ENCODE measurements around the gene KTI12.
"Not testable (repeated sequence)": the region's sequence is repeated elsewhere in the genome, so short reads cannot be mapped to it uniquely, and the experiment has no call there.

KTI12 gene, protein sequence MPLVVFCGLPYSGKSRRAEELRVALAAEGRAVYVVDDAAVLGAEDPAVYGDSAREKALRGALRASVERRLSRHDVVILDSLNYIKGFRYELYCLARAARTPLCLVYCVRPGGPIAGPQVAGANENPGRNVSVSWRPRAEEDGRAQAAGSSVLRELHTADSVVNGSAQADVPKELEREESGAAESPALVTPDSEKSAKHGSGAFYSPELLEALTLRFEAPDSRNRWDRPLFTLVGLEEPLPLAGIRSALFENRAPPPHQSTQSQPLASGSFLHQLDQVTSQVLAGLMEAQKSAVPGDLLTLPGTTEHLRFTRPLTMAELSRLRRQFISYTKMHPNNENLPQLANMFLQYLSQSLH

DNA sequence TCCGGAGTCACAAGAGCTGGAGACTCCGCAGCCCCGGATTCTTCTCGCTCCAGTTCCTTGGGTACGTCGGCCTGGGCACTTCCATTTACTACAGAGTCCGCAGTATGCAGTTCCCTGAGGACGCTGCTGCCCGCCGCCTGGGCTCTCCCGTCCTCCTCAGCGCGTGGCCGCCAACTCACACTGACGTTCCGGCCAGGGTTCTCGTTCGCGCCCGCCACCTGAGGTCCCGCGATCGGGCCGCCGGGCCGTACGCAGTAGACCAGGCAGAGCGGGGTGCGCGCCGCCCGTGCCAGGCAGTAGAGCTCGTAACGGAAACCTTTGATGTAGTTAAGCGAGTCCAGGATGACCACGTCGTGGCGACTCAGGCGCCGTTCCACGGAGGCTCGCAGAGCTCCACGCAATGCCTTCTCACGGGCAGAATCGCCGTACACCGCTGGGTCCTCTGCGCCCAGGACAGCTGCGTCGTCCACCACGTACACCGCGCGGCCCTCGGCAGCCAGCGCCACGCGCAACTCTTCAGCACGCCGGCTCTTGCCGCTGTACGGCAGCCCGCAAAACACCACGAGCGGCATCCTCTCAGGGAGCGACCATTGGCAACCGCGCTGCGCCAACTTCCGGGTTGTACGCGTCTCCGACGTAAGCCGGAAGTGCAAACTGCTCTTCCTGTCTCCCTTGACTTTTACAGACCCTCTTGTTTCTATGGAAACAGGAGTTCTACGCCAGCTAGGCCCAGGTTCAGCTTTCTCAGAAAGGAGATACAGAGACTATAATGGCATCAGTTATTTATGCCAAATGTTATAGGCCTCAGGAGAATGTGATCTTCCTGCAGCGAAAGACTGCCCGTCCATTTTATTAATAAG lies at the start of gene KTI12:
Gene KTI12 (minus strand): TSS at position 621 of the 860 bp plus-strand sequence. CDS start 49 bp downstream, at position 572.
- peak; percentile 59 for DNase-seq

DNA sequence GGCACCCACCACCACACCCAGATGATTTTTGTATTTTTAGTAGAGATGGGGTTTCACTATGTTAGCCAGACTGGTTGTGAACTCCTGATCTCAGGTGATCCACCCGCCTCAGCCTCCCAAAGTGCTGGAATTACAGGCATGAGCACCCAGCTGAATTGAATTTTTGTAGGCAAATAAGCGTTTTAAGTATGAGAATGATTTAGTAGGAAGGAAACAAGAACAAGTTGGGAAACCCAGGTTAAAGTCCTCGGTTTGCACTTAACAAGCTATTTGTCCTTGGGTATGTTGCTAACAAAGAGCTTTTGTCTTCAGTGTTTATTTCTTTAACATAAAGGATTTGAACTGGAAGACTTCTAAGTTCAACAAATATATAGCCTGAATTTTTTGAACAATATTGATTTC lies 46.4 kb upstream of the KTI12 start:
- DNase-seq, result no peak

DNA sequence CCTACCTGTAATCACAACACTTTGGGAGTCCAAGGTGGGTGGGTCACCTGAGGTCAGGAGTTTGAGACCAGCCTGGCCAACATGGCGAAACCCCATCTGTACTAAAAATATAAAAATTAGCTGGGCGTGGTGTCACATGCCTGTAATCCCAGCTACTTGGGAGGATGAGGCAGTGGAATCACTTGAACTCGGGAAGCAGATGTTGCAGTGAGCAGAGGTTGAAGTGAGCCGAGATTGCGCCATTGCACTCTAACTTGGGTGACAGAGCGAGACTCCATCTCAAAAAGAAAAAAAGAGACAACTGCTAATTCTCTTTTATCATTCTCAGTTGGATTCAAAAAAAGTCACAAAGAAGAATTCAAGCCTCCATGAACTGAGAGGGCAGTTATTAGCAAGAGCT lies 43.7 kb upstream of the KTI12 start:
- not testable (repeated sequence) for DNase-seq

DNA sequence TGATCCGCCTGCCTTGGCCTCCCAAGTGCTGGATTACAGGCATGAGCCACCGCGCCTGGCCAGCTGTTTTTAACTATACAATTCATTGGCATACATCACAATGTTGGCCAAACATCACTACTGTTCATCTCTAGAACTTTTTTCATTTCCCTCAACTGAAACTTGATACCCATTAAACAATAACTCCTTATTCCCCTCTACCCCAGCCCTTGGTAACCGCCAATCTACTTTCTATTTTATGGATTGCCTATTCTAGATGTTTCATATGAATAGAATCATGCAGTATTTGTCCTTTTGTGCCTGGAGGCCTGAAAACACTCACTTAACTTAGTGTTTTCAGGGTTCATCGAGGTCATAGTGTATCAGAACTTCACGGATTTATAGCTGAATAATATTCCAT lies 38.7 kb upstream of the KTI12 start:
- DNase-seq, result no peak

DNA sequence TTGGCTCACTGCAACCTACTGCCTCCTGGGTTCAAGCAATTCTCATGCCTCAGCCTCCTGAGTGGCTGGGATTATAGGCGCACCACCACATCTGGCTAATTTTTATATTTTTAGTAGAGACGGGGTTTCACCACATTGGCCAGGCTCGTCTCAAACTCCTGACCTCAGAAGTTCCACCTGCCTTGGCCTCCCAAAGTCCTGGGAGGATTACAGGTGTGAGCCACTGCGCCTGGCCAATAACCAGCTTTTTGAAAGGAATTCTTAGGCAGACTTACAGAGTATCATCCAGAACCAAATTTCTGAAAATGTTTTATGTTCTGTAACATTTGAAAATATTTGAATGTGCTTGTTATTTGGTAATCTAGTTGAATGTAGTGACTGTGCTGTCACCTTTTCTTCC lies 37.1 kb upstream of the KTI12 start:
- DNase-seq, result no peak

DNA sequence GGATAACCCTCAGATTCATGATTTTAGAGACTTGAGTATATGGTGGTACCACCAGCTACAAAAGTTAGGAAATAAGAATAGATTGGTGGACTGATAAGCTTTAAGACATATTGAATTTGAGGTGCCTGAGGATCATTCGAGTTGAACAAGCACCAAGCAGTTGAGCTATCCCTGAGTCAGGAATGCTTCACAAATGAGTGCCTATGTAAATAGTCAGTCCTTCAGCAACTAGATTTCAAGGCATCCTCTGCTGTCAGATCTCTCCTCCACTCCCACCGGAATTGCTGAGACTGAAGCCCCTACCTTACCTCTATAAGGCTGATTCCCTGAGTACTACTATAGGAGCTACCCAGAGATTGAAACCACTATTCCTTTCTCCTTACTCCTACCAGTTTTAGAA lies 29.6 kb upstream of the KTI12 start:
- DNase-seq, result no peak

DNA sequence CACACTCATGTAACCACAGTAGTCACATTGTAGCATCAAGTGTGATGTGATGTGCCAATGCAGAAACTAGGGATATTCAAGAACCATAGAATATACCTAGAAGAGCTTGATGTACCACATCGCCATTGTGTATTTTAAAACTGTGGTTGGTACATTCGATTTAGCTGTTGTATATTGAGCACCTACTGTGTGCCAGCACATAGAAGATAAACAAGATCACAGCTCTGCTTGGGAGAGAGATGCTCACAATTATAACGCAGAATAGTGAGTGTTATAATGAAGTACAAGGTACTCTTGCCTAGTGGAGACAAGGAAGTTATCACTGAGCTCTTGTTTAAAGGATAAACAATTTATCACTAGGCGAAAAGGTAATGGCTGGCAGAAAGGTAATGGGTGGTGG lies 27.2 kb upstream of the KTI12 start:
- no peak for DNase-seq

DNA sequence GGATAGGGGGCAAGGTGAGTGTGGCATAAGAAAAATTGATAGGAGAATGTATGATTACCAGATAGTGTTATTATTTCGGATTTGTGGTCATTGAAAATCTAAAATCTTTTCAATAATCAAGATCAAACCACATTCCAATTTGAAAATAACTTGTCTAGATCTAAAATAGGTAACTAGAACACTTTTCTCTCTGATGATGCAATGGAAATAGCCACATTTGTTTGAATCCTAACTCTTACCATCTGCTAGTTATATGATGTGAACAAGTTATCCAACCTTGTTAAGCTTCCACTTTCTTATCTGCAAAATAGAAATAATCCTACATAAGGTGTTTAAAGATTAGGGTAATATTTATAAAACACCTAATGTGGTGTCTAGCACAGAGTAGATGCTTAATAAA lies 26.3 kb upstream of the KTI12 start:
- DNase-seq, result no peak

DNA sequence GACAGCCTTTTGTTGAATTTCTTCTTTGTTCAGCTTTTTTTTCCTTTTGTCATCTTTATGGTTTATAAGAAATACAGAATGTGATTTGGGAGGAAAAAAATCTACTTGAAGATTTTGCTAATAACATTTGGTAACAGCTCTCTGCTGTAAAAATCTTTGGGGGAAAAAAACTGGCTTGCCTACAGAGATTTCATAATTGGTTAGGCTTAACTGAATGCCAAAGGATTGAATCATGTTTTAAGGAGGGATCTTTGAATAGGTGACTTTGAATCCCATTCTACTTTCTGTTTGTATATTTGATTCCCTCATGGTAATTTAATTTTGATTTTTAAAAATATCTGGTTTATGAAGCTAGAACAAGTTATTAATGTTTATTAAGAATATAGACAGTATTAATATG lies 25.7 kb upstream of the KTI12 start:
- no peak for DNase-seq

DNA sequence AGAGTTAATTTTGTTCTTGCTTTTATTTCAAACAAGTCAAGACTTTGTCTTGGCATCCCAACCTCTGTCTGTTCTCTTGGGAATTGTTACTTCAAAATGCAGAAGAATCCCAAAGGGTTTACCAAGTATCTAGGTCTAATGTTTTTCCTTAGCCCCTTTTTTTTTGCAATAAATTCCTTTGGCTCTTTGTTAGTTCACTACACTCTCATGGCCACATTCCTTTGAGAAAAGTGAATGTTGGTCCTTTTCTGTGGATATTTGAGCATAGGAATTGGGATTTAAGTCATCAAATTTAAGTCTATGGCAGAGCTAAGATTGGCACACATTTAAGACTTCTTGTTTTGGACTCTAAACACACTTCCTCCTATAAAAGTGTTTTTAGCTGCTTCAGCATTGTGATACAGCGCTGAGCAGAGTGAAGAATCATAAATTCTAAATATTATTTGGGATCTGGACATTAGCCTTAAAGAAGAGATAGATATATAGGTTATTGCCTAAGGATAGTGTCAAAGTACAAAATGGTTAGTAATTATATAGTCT lies 24.3 kb upstream of the KTI12 start:
- no peak for DNase-seq

DNA sequence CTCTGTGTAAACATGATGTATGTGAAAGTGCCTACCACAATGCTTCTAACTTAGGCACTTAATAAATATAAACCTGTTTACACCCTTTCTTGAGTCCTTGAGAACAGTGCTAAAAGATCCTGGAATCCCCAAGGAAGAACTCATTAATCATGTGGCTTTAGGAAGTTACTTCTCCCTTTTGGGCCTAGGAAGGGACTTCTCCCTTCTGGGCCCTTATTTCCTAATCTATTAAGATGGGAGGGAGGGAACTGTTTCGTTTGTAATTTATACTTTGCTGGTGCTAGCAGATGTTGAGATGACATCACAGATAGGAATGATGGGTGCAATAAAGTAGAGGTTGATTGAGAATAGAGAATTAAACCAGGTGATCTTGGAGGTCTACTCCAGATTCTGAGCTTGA lies 23.6 kb upstream of the KTI12 start:
- DNase-seq, result no peak

DNA sequence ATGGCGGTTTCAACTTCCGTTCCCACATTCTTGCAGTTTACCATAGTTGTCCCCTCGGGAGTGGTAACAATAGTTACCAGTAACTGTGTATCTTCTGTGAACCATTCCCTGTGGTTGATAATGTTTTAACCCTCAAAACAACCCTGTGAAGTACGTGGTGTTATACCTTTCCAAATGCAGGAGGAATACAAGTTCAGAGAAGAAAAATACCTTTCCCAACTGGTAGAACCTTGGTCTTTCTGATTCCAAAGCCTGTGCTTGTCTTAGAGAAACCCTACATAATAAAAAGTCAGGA lies 23.3 kb upstream of the KTI12 start:
- no peak for DNase-seq

DNA sequence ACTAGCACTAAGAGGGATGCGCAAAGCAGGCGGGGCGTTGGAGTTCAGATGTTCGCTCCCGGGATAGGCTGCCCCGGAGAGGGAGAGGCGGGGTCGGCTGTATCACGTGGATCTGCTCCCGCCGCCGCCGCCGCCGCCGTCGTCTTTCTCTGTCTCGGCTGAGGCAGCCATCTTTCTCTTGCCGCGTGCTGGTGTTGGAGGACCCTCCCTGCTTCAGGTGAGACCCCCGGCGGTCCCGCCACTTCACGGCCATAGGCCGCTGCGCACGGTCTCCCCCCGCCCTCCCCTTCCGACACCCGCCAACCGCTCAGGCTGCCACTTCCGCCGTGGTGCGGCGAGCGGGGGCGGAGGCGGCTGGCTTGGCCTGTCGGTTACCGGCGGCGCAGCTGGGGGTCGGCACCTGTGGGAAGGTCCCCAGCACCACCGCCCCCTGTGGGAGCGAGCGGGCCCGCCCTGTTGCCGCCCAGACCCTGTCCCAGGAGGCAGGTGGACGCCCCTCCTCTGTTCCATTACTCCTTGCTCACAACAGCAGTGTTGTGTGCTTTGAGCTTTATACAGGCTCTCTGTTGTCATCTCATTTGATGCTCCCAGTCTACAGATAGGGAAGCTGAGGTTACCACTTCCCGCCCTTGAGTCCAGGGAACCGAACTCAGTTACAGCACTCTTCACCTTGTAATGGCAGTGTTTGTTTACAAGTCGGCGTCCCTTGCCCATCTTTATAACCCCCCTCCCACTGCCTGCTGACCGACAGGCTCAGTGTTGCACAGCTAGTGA lies 22.7 kb upstream of the KTI12 start, which contains the start of gene BTF3L4:
Gene BTF3L4 (plus strand): TSS at position 133 of the 774 bp plus-strand sequence. CDS start 3,553 bp downstream, outside the sequence.
- DNase-seq, result peak; percentile 69

DNA sequence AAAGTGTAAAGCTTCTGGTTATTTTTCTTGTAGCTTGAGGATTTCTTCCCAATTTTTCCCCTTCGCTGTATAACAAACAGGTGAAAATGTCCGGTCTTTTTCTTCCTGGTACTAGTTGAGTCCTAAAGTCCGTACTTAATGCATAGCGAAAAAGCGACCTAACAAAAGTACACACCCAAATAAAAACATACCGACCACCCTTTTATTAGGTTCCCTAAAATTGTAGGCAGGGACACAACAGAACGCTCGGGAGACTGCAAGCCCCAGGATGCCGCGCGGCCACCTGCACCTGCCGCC lies 22.2 kb upstream of the KTI12 start:
- no peak for DNase-seq

DNA sequence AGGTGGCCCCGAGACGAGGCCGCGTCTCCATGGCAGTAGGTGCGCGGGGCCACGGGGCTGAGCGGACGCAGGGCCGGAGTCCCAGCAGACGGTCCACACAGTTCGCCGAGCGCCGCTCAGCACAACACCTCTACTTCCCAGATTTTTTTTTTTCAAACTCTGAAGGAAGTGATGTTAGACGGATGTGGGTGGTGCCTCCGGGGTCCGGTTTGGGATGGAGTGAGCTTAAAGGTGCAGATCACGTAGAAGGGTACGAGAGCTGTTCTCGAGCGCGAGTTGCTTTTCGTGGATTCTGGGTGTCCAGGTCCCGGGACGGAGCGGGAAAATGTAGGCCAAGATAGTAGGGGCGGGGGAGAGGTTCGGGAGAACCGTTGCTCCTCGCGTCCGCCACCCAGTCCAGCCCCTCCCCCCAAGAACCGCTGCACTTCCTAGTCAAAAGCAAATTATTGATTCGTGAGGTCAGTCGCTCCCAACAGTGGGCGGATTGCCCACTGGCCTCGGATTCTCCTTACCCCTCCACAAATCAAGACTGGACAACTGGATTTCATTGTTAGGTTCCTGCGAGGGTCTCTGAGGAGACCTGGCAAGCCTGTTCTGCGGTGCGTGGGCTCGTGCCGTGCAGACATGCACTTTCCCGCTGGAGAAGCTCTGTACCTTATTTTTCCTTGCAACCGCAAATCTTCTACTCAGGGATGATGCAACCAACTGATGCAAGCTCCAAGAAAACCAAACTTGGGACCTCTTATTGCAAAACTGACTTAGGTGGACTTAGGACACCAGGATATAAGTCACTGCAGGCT lies 21.7 kb upstream of the KTI12 start, which contains the start of gene TXNDC12:
Gene TXNDC12 (minus strand): TSS at position 126 of the 800 bp plus-strand sequence. CDS start 95 bp downstream, at position 31.
- peak; percentile 28 for DNase-seq

DNA sequence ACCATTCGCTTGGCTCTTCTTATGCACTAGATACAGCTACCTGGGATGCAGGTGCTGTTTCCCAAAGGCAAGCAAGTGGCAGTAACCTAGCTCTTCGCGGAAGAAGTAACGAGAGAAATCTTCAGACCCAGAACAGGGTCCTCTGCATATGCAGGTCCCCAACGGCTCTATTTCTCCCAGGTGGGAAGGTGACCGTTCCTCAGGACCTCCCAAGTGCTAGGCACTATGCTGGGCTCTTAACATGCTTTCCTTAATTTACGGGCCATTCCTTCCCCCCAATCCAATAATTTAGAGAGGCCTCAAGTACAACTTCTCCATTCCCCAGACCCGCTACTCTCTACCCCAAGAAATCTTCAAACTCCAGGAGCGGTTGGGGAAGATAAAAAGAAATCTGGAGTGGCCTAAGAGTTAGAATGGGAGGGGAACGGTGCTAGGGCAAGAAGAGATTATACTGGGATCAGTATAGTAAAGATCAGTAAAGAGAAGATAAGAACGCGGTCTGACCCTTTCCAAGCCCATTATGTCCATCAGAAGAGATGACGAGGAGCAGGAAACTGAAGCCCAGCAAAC lies 21.0 kb upstream of the KTI12 start:
- DNase-seq, result no peak

DNA sequence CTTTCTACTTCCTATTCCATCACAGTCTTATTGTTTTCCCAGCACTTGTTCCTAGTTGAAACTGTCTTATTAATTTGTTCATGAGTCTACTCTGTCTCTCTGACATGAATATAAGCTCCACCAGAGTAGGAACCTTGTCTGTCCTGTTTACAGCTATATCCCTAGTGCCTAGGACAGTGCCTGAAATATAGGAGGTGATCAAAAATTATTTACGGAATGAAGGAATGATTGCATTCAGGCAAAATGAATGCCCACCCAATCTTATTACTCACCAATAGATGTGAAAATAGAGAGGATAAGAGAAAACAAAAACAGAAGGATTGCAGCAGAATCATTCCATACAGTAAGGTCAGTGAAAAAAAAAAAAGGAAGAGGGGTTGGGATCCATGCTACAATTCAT lies 20.3 kb upstream of the KTI12 start:
- no peak for DNase-seq

DNA sequence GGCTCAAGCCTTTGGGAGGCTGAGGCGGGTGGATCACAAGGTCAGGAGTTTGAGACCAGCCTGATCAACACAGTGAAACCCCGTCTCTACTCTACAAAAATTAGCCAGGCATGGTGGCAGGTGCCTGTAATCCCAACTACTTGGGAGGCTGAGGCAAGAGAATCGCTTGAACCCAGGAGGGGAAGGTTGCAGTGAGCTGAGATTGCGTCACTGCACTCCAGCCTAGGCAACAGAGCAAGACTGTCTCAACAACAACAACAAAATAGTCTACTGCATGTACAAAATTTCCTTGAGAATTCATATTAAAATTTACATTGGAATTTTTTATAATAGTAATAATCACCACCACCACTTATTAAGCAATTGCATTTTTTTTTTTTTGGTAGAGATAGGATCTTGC lies 15.7 kb upstream of the KTI12 start:
- DNase-seq, result not testable (repeated sequence)

DNA sequence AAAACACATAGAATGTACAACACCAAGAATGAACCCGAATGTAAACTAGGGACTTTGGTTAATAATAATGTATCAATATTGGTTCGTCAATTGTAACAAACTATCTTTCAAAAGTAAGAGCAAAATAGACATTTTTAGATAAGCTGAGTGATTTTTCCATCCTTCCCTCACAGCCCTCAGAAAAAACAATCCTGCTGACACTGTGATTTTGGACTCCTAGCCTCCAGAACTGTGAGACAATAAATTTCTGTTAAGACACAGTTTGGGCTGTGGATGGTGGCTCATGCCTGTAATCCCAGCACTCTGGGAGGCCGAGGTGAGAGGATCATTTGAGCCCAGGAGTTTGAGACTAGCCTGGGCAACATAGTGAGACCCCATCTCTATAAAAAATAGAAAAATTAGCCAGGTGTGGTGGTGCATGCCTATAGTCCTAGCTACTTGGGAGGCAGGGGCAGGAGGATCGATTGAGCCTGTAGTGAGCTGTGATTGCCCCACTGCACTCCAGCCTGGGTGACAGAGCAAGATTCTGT lies 12.1 kb upstream of the KTI12 start:
- not testable (repeated sequence) for DNase-seq

DNA sequence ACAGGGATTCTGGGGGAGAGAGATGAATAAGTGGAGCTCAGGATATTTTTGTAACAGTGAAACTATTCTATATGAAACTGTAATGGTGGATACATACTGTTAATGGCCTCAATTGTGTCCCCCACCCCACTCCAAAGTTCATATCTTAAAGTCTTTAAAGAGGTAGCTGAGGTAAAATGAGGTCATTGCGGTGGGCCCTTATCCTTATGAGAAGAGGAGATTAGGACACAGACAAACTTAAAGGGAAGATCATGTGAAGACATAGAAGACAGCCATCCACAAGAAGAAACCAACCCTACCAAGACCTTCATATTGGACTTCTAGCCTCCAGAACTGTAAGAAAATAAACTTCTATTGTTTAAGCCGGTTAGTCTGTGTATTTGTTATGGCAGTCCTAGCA lies 11.6 kb upstream of the KTI12 start:
- DNase-seq, result no peak

DNA sequence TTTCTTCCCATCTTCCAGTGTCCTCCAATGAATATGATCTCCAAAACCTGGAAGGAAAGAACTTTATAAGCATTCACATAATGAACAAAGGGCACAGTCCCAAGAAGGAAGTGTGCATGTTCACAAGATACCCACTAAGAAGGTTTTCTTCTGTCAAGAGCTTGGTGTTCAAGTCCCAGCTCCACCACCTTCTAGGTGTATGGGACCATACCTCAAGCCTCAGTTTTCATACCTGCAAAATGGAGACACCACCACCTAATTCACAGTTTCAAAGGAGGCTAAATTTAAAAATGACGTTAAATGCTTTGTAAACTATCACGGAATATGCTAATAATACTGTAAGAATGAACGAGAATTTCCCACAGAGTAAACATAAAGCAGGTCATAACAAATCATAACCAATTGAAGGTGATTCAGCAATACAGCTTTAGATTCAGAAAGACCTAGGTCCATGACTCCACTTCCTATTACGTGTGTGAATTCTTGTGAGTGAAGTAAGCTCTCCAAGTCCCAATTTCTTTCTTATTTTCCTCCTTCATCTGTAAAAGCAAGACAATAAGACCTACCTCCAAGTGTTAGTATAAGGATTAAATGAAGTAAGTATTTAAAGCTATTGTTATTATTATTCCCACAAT lies 8.1 kb upstream of the KTI12 start:
- no peak for DNase-seq

Measured in GOT3 (cell line).